ENCODE results near the gene PLVAP.

PLVAP gene, protein sequence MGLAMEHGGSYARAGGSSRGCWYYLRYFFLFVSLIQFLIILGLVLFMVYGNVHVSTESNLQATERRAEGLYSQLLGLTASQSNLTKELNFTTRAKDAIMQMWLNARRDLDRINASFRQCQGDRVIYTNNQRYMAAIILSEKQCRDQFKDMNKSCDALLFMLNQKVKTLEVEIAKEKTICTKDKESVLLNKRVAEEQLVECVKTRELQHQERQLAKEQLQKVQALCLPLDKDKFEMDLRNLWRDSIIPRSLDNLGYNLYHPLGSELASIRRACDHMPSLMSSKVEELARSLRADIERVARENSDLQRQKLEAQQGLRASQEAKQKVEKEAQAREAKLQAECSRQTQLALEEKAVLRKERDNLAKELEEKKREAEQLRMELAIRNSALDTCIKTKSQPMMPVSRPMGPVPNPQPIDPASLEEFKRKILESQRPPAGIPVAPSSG

DNA sequence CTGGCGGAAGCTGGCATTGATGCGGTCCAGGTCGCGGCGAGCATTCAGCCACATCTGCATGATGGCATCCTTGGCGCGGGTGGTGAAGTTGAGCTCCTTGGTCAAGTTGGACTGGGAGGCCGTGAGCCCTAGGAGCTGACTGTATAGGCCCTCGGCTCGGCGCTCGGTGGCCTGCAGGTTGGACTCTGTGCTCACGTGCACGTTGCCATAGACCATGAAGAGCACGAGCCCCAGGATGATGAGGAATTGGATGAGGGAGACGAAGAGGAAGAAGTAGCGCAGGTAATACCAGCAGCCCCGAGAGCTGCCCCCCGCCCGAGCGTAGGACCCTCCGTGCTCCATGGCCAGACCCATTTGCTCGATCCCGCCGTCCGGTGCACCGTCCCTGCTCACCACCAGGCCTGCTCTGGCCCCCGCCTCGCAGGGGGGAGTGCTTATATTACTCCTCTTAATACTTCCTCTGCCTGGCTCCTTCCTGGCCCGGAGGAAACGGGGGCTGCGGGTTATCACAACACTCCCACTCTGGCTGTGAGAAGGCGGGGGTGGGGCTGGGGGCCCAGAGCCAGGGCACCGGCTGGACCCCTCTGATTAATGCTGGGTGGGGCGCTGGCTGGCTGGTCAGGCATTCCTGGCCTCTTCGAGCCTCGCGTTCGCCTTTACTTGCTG is at the start of gene PLVAP:
Gene PLVAP (minus strand): TSS at position 408 of the 666 bp plus-strand sequence. CDS start 54 bp downstream, at position 354.
- DNase-seq (ENCODE audit: low spot score) = no peak

DNA sequence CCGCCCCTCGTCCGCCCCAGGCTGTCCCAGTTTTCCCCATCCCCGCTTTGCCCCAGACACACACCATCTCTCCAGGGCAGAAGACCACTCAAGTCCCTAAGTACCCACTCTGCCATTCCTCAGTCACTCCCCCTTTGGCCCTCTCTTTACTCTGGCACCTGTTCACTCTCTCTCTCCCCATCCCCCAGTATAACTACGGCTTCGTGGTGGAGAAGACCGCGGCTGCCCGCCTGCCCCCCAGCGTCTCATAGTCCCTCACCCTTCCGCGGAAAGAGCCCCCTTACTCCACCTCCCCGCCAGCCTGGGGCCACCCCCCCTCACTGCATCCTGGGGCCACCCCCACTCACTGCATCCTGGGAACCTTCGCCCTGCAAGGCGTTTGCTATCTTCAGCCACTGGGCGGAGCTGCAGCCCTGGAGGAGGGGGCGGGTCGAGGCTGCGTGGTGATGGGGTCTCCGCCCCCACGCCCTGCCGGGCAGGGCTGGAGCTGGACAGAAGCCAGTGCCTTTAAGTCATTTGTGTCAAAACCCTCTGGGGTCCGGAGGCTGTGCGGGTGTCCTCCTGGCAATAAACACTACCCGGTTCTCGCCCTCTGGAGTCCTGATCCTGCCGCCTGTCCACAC is 47.7 kb upstream of the PLVAP start:
- DNase-seq (ENCODE audit: low spot score) = peak; percentile 51

DNA sequence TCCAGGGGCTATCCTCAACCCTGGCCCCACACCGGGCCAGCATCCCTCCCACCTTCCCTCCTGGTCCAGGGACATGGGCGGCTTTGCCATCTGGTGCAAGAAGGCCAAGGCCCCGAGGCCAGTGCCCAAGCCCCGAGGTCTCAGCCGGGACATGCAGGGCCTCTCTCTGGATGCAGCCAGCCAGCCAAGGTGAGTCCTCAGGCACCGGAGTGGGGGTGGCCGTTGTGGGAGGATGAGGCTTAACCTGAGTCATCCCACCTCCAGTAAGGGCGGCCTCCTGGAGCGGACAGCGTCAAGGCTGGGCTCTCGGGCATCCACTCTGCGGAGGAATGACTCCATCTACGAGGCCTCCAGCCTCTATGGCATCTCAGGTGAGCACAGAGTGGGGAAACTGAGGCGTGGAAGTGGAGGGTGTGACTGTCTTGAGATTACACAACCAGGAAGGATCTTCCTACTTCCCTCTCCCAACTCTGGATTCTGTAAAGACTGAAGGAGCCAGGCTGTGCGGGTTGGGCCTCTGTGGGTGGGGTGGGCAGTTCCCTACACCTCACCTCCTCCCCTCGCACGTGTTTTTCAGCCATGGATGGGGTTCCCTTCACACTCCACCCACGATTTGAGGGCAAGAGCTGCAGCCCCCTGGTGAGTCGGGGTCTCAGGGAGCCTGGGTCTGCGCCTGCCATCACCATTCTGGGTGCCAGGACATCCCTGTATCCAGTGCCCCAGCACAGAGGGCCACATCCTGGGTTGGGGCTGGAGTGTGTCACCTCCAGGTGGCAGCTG is 46.5 kb upstream of the PLVAP start:
- DNase-seq (ENCODE audit: low spot score) = no peak

- no peak for DNase-seq (ENCODE audit: low spot score)
Measured at GRCh38 chr19:17421942-17422341, 44.8 kb upstream of the PLVAP start.

- peak; percentile 40 for DNase-seq (ENCODE audit: low spot score)
Measured at GRCh38 chr19:17420475-17420924, 43.4 kb upstream of the PLVAP start.

DNA sequence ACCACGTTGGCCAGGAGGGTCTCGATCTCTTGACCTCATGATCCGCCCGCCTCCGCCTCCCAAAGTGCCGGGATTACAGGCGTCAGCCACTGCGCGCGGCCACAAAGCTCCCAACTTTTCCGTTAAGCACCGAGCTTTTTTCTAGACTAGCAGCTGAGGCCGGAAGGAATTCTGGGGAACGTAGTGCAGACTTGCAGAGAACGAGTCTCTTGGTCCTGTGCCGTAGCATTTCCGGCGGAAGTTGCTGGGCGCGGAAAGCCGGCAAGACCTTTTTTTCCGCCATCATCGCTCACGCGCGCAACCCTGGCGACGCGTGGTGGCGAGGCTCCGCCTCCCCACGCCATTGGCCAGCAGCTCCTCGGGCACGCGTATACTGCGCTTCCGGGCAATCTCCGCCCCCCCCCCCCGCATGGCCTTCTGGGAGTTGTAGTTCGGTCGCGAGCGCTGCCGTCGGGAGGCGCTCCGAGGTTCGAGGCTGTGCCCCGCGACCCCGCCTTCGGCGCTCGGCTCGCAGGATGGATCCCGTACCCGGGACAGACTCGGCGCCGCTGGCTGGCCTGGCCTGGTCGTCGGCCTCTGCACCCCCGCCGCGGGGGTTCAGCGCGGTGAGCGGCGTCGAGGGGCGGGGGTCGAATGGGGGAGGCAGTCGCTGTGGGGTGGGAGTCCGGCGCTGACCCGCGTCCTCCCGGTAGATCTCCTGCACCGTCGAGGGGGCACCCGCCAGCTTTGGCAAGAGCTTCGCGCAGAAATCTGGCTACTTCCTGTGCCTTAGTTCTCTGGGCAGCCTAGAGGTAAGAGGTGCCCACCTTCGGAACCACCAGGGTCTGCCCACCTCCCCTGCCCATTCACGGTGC is 42.7 kb upstream of the PLVAP start, which contains the start of gene MVB12A:
Gene MVB12A (plus strand): TSS at position 427 of the 854 bp plus-strand sequence. CDS start 89 bp downstream, at position 516.
- DNase-seq (ENCODE audit: low spot score) = peak; percentile 99

- DNase-seq (ENCODE audit: low spot score) = no peak
Measured at GRCh38 chr19:17419154-17419620, 42.0 kb upstream of the PLVAP start.

DNA sequence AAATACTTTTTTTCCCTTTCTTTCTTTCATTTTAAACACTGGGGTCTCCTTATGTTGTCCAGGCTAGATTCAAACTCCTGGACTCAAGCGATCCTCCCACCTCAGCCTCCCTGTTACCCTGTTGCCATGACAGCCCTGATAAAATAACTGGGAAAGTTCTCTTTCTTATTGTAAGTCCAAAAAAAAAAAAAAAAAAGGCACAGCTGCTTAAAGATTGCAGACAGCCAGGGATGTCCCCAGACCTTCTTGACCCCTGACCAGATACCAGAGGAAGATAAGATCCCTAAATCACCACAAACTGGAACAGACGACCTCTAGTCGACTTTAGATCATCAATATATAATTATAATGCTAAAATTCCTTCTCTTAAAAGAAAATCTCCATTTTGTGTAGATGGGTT is 41.6 kb upstream of the PLVAP start:
- no peak for DNase-seq (ENCODE audit: low spot score)

DNA sequence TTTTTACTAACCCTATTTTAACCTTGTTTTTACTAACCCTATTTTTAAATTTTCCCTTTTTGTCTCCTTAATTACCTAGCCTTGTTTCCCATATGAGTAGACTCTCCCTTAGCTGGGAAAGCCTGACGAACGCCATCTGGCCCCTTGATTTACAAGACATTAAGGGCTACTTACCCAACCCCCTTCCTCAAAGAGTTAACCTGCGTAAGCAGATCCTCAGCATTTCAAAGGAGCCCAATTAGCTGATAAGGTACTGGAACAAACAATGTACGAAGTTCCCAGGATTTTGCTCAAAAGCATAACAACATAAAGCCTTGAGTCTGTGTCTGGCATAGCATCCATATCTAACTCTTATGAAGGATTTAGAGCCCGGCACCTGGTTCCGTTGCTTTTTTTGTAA is 38.0 kb upstream of the PLVAP start:
- DNase-seq (ENCODE audit: low spot score) = no peak

DNA sequence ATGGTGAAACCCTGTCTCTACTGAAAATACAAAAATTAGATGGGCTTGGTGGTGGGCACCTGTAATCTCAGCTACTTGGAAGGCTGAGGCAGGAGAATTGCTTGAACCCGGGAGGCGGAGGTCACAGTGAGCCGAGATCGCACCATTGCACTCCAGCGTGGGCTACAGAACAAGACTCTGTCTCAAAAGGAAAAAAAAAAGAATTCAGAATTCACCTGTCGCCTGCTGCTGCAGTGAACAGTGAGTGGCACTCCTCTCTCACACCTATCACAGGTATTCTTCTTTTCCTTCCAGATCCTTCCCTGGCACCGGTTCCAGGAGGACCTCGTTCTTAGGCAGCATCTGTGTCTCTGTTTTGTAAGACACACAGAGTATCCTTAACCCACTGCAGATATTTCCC is 37.0 kb upstream of the PLVAP start:
- DNase-seq (ENCODE audit: low spot score) = no peak

DNA sequence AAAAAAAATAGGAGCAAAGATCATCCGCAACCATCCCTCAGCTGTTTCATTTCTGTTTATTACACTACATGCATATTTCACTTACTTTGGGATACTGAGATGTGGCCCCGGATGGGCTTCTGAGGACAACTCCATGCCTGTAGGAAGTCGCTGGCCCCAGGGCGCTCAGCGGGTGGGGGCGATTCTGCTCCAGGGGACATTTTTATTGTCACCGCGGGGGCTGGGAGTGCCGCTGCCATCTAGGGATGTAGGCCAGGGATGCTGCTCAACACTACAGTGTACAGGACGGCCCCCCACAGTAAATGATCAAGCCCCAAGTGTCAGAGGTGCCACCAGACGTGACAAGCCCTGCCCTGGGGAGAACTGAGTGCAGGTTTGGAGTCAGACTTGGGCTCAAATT is 34.7 kb upstream of the PLVAP start:
- DNase-seq (ENCODE audit: low spot score) = no peak

- DNase-seq (ENCODE audit: low spot score) = no peak
Measured at GRCh38 chr19:17409990-17410389, 32.8 kb upstream of the PLVAP start.

GRCh38 chr19:17406887-17407196 is 29.7 kb upstream of the PLVAP start:
- peak; percentile 51 for DNase-seq (ENCODE audit: low spot score)

GRCh38 chr19:17406046-17406886 is 29.1 kb upstream of the PLVAP start:
- no peak for DNase-seq (ENCODE audit: low spot score)

- DNase-seq (ENCODE audit: low spot score) = peak; percentile 94
Measured at GRCh38 chr19:17405250-17406045, 28.3 kb upstream of the PLVAP start, which contains the start of gene BST2. TSS of gene BST2 (minus strand) at chr19:17405630. CDS start at chr19:17405575, 55 bp downstream.

DNA sequence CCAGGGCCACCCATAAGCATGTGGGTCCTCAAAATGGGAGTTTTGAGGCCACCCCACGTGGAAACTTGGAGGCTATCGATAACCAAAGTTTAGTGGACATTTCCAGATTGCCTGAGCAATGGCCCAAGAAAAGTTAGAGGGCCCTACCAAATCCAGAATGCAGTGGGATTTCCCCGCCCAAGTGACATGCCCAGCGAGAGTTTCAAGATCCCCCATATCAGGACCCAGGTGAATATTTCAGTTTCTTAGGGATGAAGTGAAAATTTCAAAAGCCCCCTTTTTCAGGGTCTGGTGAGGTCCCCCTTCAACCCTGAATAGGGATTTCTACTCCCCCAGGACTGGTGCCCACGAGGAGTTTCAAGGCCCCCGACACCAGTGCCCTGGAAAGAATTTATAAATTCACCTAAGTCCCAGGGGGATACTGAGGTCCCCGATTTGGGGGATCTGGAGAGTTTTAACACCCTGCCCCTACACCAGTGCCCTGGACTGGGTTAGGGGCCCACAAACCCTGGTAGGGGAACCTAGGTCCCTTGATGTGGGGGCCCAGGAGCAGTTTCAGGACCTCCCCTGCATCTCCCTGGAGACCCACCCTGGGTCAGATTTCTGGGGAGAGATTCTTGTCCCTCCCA is 27.6 kb upstream of the PLVAP start:
- DNase-seq (ENCODE audit: low spot score) = no peak

DNA sequence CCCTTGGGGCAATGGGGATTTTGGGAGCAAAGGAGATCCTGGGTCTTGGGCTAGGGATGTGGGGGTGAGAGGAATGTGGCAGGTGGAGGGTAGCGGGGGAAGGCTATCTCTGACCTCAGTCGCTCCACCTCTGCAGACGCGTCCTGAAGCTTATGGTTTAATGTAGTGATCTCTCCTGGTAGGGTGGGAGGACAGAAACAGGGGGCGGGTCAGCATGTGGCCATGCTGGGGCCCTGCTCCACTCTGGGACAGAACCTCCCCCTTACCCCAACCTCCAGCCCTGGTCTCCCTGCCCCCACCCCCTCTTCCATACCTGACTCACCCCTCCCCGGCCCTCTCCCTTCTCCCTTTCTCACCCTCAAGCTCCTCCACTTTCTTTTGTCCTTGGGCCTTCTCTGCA is 26.9 kb upstream of the PLVAP start:
- DNase-seq (ENCODE audit: low spot score) = no peak

GRCh38 chr19:17402982-17403855 is 26.1 kb upstream of the PLVAP start:
- DNase-seq (ENCODE audit: low spot score) = peak; percentile 83

Measured in germinal center (tissue), 1 donor.